Measurements from ENCODE around the gene C1QTNF8.
A peak's percentile ranks its signal among the peaks of the same experiment; 100 is the strongest.

Gene C1QTNF8

GRCh38 chr16:1106659-1107058 is 10.6 kb upstream of the C1QTNF8 start:
- Histone ChIP-seq H3K27me3 (ENCODE audit: insufficient read depth, low read length, poor library complexity) (no peaks in the 10 kb centered on the region), H3K4me2 (ENCODE audit: insufficient read depth, low read length) (no peak overlapping the region)

GRCh38 chr16:1105888-1106620 is 10.0 kb upstream of the C1QTNF8 start:
- H2AFZ ChIP-seq (ENCODE audit: low read depth, low read length): no peak overlapping the region
- ATAC-seq (ENCODE audit: insufficient read depth, low read depth): peak; percentile 49; the same call in 2 of the 3 replicates
- peak; percentile 40 for DNase-seq

More at GRCh38 chr16:1106659-1107058, 10.6 kb upstream of the C1QTNF8 start:
- DNase-seq (no peak), ATAC-seq (ENCODE audit: insufficient read depth, low read depth) (no peak)
- H3K4me3 ChIP-seq (ENCODE audit: low read depth in 1 of 2, low read length in 2 of 2): no peak overlapping the region
- peaks cover 2% of the 10 kb centered on the region for H4K20me1 ChIP-seq (ENCODE audit: insufficient read depth, low read length)
- H3K4me1 ChIP-seq (ENCODE audit: insufficient read depth, low read length): peaks cover 3% of the 10 kb centered on the region
- H3K9ac ChIP-seq (ENCODE audit: low read depth, low read length): no peak overlapping the region
- TF ChIP-seq CTCF (IDR thresholded peaks at IDR 0.05; ENCODE audit: borderline replicate concordance, extremely low read depth, low read length, poor library complexity, severe bottlenecking) (no peak), EZH2 (IDR thresholded peaks at IDR 0.05; ENCODE audit: borderline replicate concordance, low read depth, low read length, severe bottlenecking) (no peak)
- H3K79me2 ChIP-seq (ENCODE audit: insufficient read depth, low read length): no peaks in the 10 kb centered on the region
- no peaks in the 10 kb centered on the region for H3K9me3 ChIP-seq (ENCODE audit: insufficient read depth, low read length, severe bottlenecking)
- no peaks in the 10 kb centered on the region for H3K36me3 ChIP-seq (ENCODE audit: insufficient read depth, low read length)
- no peak overlapping the region for H2AFZ ChIP-seq (ENCODE audit: low read depth, low read length)
- no peak overlapping the region for H3K27ac ChIP-seq (ENCODE audit: low read length)

GRCh38 chr16:1103636-1103980 is 7.6 kb upstream of the C1QTNF8 start:
- Histone ChIP-seq H2AFZ (ENCODE audit: low read depth, low read length) (no peak overlapping the region), H3K9ac (ENCODE audit: low read depth, low read length) (no peak overlapping the region), H3K36me3 (ENCODE audit: insufficient read depth, low read length) (no peaks in the 10 kb centered on the region), H3K4me3 (ENCODE audit: low read depth in 1 of 2, low read length in 2 of 2) (no peak overlapping the region), H3K79me2 (ENCODE audit: insufficient read depth, low read length) (no peaks in the 10 kb centered on the region), H4K20me1 (ENCODE audit: insufficient read depth, low read length) (peaks cover 2% of the 10 kb centered on the region), H3K9me3 (ENCODE audit: insufficient read depth, low read length, severe bottlenecking) (no peaks in the 10 kb centered on the region), H3K27me3 (ENCODE audit: insufficient read depth, low read length, poor library complexity) (no peaks in the 10 kb centered on the region), H3K4me1 (ENCODE audit: insufficient read depth, low read length) (peaks cover 3% of the 10 kb centered on the region), H3K4me2 (ENCODE audit: insufficient read depth, low read length) (no peak overlapping the region), H3K27ac (ENCODE audit: low read length) (no peak overlapping the region)
- ATAC-seq (ENCODE audit: insufficient read depth, low read depth) (no peak), DNase-seq (no peak)
- TF ChIP-seq CTCF (IDR thresholded peaks at IDR 0.05; ENCODE audit: borderline replicate concordance, extremely low read depth, low read length, poor library complexity, severe bottlenecking) (no peak), EZH2 (IDR thresholded peaks at IDR 0.05; ENCODE audit: borderline replicate concordance, low read depth, low read length, severe bottlenecking) (no peak)

More at GRCh38 chr16:1105888-1106620, 10.0 kb upstream of the C1QTNF8 start:
- Histone ChIP-seq H3K4me3 (ENCODE audit: low read depth in 1 of 2, low read length in 2 of 2) (no peak overlapping the region), H3K79me2 (ENCODE audit: insufficient read depth, low read length) (no peaks in the 10 kb centered on the region), H3K4me1 (ENCODE audit: insufficient read depth, low read length) (peaks cover 3% of the 10 kb centered on the region), H3K9ac (ENCODE audit: low read depth, low read length) (no peak overlapping the region), H3K27me3 (ENCODE audit: insufficient read depth, low read length, poor library complexity) (no peaks in the 10 kb centered on the region), H3K9me3 (ENCODE audit: insufficient read depth, low read length, severe bottlenecking) (no peaks in the 10 kb centered on the region), H3K36me3 (ENCODE audit: insufficient read depth, low read length) (no peaks in the 10 kb centered on the region), H4K20me1 (ENCODE audit: insufficient read depth, low read length) (peaks cover 2% of the 10 kb centered on the region), H3K4me2 (ENCODE audit: insufficient read depth, low read length) (no peak overlapping the region), H3K27ac (ENCODE audit: low read length) (no peak overlapping the region)
- peak; percentile 79 for TF ChIP-seq CTCF (IDR thresholded peaks at IDR 0.05; ENCODE audit: borderline replicate concordance, extremely low read depth, low read length, poor library complexity, severe bottlenecking)
- TF ChIP-seq EZH2 (IDR thresholded peaks at IDR 0.05; ENCODE audit: borderline replicate concordance, low read depth, low read length, severe bottlenecking): no peak

All from DND-41 (cell line).